HFFc6 (cell line): Measurements from ENCODE around the gene RANBP17. TPM values are rescaled to one million over a fixed set of nuclear protein-coding genes. Genes with fewer than 3 reads are reported as not detected.

Experiments used
- DNase-seq: peaks from one replicate; pipeline ENCODE4 v3.0.0-alpha.2; 2018
- H3K27ac Mint-ChIP-seq: 2 replicates; pipeline ENCODE4 v1.8.0; 2020; ENCODE audit warnings: mild to moderate bottlenecking, mixed read lengths
- H3K27me3 Mint-ChIP-seq: 2 replicates; pipeline ENCODE4 v1.8.0; 2021; ENCODE audit warnings: mild to moderate bottlenecking, moderate library complexity, mixed read lengths; ENCODE audit not compliant: insufficient read depth
- H3K36me3 Mint-ChIP-seq: 2 replicates; pipeline ENCODE4 v1.8.0; 2021; ENCODE audit warnings: low read depth, mixed read lengths
- H3K4me1 Mint-ChIP-seq: 2 replicates; pipeline ENCODE4 v1.8.0; 2020; ENCODE audit warnings: low read depth, mixed read lengths
- H3K4me3 Mint-ChIP-seq: 2 replicates; pipeline ENCODE4 v1.8.0; 2020; ENCODE audit warnings: mild to moderate bottlenecking, moderate library complexity, mixed read lengths
- H3K9me3 Mint-ChIP-seq: 2 replicates; pipeline ENCODE4 v1.8.0; 2020; ENCODE audit warnings: mild to moderate bottlenecking, mixed read lengths
- CTCF ChIP-seq: fragments of 200-600 bp; sonication (generic); IDR thresholded peaks from 2 replicates; pipeline ENCODE4 v1.5.0; 2021; ENCODE audit warnings: antibody characterized with exemption, mild to moderate bottlenecking
- long read RNA-seq: library from polyadenylated mRNA; unstranded; transcript quantifications from one replicate; pipeline ENCODE4 v2.0.0, GENCODE V29; 2019
- total RNA-seq, 6 experiments: library from RNA; stranded (reverse); fragmentation: NEBNext Ultra II Directional; extraction: Animal tissue kit (Norgen Biotek cat#: 25700); gene quantifications; 2 replicates in 1 of 6; 3 replicates in 5 of 6; pipeline ENCODE4 v1.2.3, GENCODE V29; 2021

Gene RANBP17
- total RNA-seq = 1 to 10 TPM; 3.3 to 7.2 (median 4.9) TPM
- long read RNA-seq, partial matches to known transcripts = 1 of 3 reads
- long read RNA-seq, other reads (novel, unspliced or antisense) = 2 of 3 reads

- peak; percentile 30; the same call in 1 of the 2 replicates for TF ChIP-seq CTCF
- peaks cover 20% of the 10 kb centered on the region for H3K4me1 Mint-ChIP-seq
- H3K9me3 Mint-ChIP-seq = peaks cover 29% of the 10 kb centered on the region
- DNase-seq = peak; percentile 30
- peak within 1 kb of the TSS; percentile 83 for H3K4me3 Mint-ChIP-seq
- peak within 1 kb of the TSS; percentile 64 for H3K27ac Mint-ChIP-seq
- no peaks in the 10 kb centered on the region; the same call in 1 of the 2 replicates for H3K27me3 Mint-ChIP-seq
- H3K36me3 Mint-ChIP-seq = peaks cover 14% of the 10 kb centered on the region
These were observed at the start of gene RANBP17 for GRCh38 chr5:170861917-170862766. TSS of gene RANBP17 (plus strand) at chr5:170862018.

- DNase-seq = no peak
- H3K4me3 Mint-ChIP-seq = no peak overlapping the region
- no peaks in the 10 kb centered on the region for H3K9me3 Mint-ChIP-seq
- H3K36me3 Mint-ChIP-seq = no peaks in the 10 kb centered on the region
- TF ChIP-seq CTCF = no peak
- H3K4me1 Mint-ChIP-seq = peaks cover 20% of the 10 kb centered on the region
- H3K27ac Mint-ChIP-seq = no peak overlapping the region
- peaks cover 9% of the 10 kb centered on the region for H3K27me3 Mint-ChIP-seq
These were observed 48.6 kb upstream of the RANBP17 start for GRCh38 chr5:170813231-170813630.

- no peak for DNase-seq
- Mint-ChIP-seq H3K36me3 (no peaks in the 10 kb centered on the region), H3K27ac (no peak overlapping the region), H3K4me3 (no peak overlapping the region), H3K4me1 (peaks cover 28% of the 10 kb centered on the region), H3K9me3 (no peaks in the 10 kb centered on the region), H3K27me3 (peaks cover 7% of the 10 kb centered on the region)
- no peak for TF ChIP-seq CTCF
These were observed 44.6 kb upstream of the RANBP17 start for GRCh38 chr5:170817195-170817594.

GRCh38 chr5:170818232-170818631 is 43.6 kb upstream of the RANBP17 start:
- DNase-seq = peak; percentile 57
- Mint-ChIP-seq H3K27ac (peak overlapping the region; percentile 56; the same call in 1 of the 2 replicates), H3K4me1 (peaks cover 28% of the 10 kb centered on the region), H3K36me3 (no peaks in the 10 kb centered on the region), H3K27me3 (peaks cover 7% of the 10 kb centered on the region), H3K9me3 (no peaks in the 10 kb centered on the region), H3K4me3 (no peak overlapping the region)
- TF ChIP-seq CTCF = no peak

GRCh38 chr5:170819824-170820223 is 42.0 kb upstream of the RANBP17 start:
- H3K9me3 Mint-ChIP-seq = no peaks in the 10 kb centered on the region
- H3K4me1 Mint-ChIP-seq = peaks cover 28% of the 10 kb centered on the region
- TF ChIP-seq CTCF = no peak
- no peaks in the 10 kb centered on the region for H3K36me3 Mint-ChIP-seq
- DNase-seq = no peak
- H3K27ac Mint-ChIP-seq = no peak overlapping the region
- no peak overlapping the region for H3K4me3 Mint-ChIP-seq
- H3K27me3 Mint-ChIP-seq = peaks cover 7% of the 10 kb centered on the region
